ENCODE data around the gene DOLK.

- no peak for TF ChIP-seq BHLHE40 (IDR thresholded peaks at IDR 0.05; ENCODE audit: borderline replicate concordance)
- no peak for TF ChIP-seq HDGF (IDR thresholded peaks at IDR 0.05; ENCODE audit: borderline replicate concordance)
- TF ChIP-seq L3MBTL2 (conservative IDR thresholded peaks at IDR 0.05): no peak
- no peak for TF ChIP-seq FOXM1 (IDR thresholded peaks at IDR 0.05; ENCODE audit: borderline replicate concordance)
- TF ChIP-seq SP1 (IDR thresholded peaks at IDR 0.05): no peak
- TF ChIP-seq NFRKB (IDR thresholded peaks at IDR 0.05): no peak
- TF ChIP-seq SUZ12 (IDR thresholded peaks at IDR 0.05): no peak
- TF ChIP-seq ELF4 (IDR thresholded peaks at IDR 0.05): no peak
- no peak for TF ChIP-seq ZNF384 (IDR thresholded peaks at IDR 0.05)
- TF ChIP-seq FOXA1 (IDR thresholded peaks at IDR 0.05): no peak
These were observed 33.2 kb downstream of the DOLK start for GRCh38 chr9:128913995-128914772.

Measured in HEK293T (cell line).